AG04450 (cell line): ENCODE measurements around the gene FGF13. TPM values are rescaled to one million over a fixed set of nuclear protein-coding genes. Genes with fewer than 3 reads are reported as not detected.

ENCODE experiments used
- CTCF ChIA-PET: fragments of 300-600, 350-600 bp; formaldehyde crosslinking; extraction: SDS; loops from one replicate; lab custom pipeline; 2022; ENCODE audit warnings: antibody characterized with exemption, inconsistent platforms; lab: Charles Lee
- POLR2A ChIA-PET: fragments of 350-600 bp; formaldehyde crosslinking; extraction: SDS; loops from one replicate; lab custom pipeline; 2021; ENCODE audit warnings: antibody characterized with exemption, inconsistent platforms; lab: Yijun Ruan, JAX
- DNase-seq: peaks from one replicate; pipeline ENCODE4 v3.0.0-alpha.2; 2011; ENCODE audit warnings: low read depth, low spot score
- H3K27ac ChIP-seq: one replicate; pipeline ENCODE4 v1.5.1; 2012; ENCODE audit warnings: low read depth, low read length, control low read depth
- H3K27me3 ChIP-seq: one replicate; pipeline ENCODE4 v1.6.0; 2012; ENCODE audit warnings: low read length; ENCODE audit not compliant: control insufficient read depth, insufficient read depth
- H3K4me3 ChIP-seq: 2 replicates; pipeline ENCODE4 v1.5.1; 2011; ENCODE audit warnings: mild to moderate bottlenecking, low read depth, low read length, control low read depth
- H3K9me3 ChIP-seq: 2 replicates; pipeline ENCODE4 v1.5.1; 2012; ENCODE audit warnings: low read length; ENCODE audit not compliant: control insufficient read depth, insufficient read depth
- polyA plus RNA-seq: library from polyadenylated mRNA; depleted of rRNA; stranded (reverse); fragments of >200 nt; gene quantifications from 2 replicates; pipeline ENCODE4 v1.2.3, GENCODE V29; 2011
- TF ChIP-seq, protein P1 (sequence below): IDR thresholded peaks from 2 replicates; pipeline ENCODE4 v1.5.1; 2011; ENCODE audit warnings: low read depth, low read length, control low read depth, inconsistent platforms

The FGF13 gene
- polyA plus RNA-seq, 1 experiment: 0.15 TPM

DNA sequence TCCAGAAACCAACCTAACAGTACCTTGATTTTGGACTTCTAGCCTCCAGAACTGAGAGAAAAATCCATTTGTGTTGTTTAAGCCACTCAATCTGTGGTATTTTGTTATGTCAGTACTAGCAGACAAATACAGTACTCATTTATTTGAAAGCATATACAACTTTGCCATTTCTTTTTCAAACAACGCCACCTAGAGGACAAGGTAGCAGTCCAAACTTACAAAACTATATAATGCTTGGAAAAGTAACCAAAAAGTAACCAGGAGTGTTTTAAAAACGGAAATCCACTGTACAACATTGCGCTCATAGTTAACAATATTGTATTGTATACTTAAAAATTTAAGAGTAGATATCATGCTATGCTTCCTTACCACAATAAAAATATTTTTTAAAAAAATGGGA lies 37.0 kb upstream of the FGF13 start:
- POLR2A ChIA-PET: no interaction called here
- DNase-seq: no peak
- CTCF ChIA-PET: no interaction called here

DNA sequence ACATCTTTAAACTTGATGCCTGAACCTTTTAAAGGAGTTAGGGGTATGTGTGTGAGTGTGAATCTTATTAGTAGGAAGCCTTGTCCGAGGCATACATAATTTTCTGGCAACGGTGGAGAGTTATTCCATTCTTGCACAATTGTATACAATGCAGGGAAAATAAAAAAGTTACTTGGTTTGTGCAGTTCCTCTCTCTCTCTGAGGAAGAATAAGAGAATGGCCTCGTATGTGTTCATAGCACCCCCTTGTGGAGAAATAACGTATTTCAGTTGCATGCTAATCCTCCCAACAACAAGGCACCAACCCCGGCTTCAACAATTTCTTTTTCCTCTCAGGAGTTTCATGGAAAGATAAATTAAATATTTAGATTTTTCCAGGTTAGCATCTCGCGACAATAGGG lies 33.7 kb upstream of the FGF13 start:
- DNase-seq: no peak
- H3K9me3 ChIP-seq: no peaks in the 10 kb centered on the region
- ChIA-PET CTCF (no interaction called here), POLR2A (no interaction called here)
- no peaks in the 10 kb centered on the region for H3K27me3 ChIP-seq
- TF ChIP-seq, protein P1, sequence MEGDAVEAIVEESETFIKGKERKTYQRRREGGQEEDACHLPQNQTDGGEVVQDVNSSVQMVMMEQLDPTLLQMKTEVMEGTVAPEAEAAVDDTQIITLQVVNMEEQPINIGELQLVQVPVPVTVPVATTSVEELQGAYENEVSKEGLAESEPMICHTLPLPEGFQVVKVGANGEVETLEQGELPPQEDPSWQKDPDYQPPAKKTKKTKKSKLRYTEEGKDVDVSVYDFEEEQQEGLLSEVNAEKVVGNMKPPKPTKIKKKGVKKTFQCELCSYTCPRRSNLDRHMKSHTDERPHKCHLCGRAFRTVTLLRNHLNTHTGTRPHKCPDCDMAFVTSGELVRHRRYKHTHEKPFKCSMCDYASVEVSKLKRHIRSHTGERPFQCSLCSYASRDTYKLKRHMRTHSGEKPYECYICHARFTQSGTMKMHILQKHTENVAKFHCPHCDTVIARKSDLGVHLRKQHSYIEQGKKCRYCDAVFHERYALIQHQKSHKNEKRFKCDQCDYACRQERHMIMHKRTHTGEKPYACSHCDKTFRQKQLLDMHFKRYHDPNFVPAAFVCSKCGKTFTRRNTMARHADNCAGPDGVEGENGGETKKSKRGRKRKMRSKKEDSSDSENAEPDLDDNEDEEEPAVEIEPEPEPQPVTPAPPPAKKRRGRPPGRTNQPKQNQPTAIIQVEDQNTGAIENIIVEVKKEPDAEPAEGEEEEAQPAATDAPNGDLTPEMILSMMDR: peak; percentile 51
- H3K4me3 ChIP-seq: no peak overlapping the region
- H3K27ac ChIP-seq: no peak overlapping the region

More for the DNA sequence above, 37.0 kb upstream of the FGF13 start:
- Histone ChIP-seq H3K27ac (no peak overlapping the region), H3K9me3 (no peaks in the 10 kb centered on the region), H3K4me3 (no peak overlapping the region), H3K27me3 (no peaks in the 10 kb centered on the region)
- TF ChIP-seq, protein P1: peak; percentile 35

DNA sequence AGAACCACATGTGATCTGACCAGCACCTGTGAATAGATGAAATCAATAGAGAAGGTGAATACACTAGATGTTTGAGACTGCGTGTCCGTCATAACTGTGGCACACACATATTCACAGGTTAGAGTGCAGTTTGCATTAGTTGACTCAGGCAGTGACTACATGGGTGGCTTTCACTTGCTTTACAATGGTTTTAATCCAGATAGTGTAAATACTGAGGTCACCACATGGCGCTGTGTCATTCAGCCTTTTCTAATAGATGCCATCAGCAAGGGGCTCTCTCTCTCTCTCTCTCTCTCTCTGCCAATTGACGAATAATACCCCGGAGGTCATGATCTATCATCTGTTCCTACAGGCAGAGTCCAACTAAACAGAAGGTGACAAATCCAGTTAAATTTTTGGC lies 30.7 kb upstream of the FGF13 start:
- no peaks in the 10 kb centered on the region for H3K9me3 ChIP-seq
- H3K4me3 ChIP-seq: no peak overlapping the region
- TF ChIP-seq, protein P1: no peak
- POLR2A ChIA-PET: no interaction called here
- CTCF ChIA-PET: no interaction called here
- H3K27ac ChIP-seq: no peak overlapping the region
- DNase-seq: no peak
- no peaks in the 10 kb centered on the region for H3K27me3 ChIP-seq

DNA sequence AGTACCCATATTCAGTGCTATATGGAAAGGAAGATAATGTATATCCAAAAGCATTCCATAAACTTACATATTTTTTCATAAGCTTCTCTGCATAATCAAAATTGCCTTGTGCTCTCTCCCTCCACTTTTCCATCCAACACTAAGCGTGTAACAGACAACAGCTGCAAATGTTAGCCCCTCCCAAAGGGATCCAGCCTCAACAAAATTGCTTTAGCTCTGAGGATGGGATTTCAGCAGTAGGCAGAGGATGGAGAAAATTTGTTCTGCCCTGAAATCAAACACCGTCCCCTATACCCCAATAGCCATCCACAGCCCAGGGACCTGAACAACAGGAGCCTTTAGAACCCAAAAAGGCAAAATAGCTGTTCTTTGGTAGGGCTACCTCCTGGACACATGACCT lies 28.8 kb upstream of the FGF13 start:
- no peak overlapping the region for H3K27ac ChIP-seq
- H3K4me3 ChIP-seq: no peak overlapping the region
- no peaks in the 10 kb centered on the region for H3K9me3 ChIP-seq
- POLR2A ChIA-PET: no interaction called here
- CTCF ChIA-PET: no interaction called here
- no peaks in the 10 kb centered on the region for H3K27me3 ChIP-seq
- TF ChIP-seq, protein P1: no peak
- no peak for DNase-seq

DNA sequence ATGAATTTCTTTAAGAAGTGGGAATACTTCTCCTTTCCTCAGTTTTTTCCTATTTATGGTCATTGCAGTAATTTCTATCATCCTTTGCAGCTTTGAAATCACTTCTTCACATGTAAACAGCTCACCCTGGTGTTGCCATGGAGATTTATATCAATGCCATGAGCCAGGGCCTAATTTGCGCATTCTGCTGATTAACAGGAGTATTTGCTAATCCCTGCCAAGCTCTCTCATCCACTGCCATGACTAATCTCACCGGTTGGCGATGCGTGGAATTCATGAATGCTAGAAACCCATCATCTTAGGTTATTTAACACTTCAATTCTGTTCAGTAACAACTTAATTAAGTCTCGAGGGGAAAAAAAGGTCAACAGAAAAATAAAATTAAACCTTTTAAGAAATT lies 11.8 kb upstream of the FGF13 start:
- no peak for DNase-seq
- ChIA-PET POLR2A (no interaction called here), CTCF (no interaction called here)
- Histone ChIP-seq H3K4me3 (no peak overlapping the region), H3K27ac (no peak overlapping the region), H3K9me3 (no peaks in the 10 kb centered on the region), H3K27me3 (no peaks in the 10 kb centered on the region)
- TF ChIP-seq, protein P1: no peak
